ENCODE data around the gene CCDC71L.

The CCDC71L gene

DNA sequence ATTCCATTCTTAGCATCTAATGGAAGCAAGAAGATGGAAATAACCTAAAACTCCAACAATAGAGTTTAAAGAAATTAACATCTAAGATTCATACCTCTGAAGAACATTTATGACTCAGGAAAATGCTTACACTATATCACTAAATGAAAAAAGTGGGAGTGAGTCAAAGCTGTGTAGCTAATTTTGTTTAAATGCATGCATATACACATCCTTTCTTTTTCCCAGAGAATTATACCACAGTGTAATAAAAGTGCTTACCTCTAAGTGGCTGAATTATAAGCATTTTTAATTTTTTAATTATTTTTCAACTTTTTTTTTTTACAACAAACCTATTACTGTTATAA is 44.3 kb downstream of the CCDC71L start:
- no peak for ATAC-seq (replicated peaks; ENCODE audit: extremely low read depth, poor library complexity, severe bottlenecking)
- Mint-ChIP-seq H3K27me3 (peaks cover 13% of the 10 kb centered on the region), H3K9me3 (peaks cover 4% of the 10 kb centered on the region), H3K27ac (ENCODE audit: low read depth) (no peak overlapping the region), H3K36me3 (ENCODE audit: insufficient read depth) (no peaks in the 10 kb centered on the region), H3K4me3 (no peak overlapping the region), H3K4me1 (no peaks in the 10 kb centered on the region)
- DNase-seq (ENCODE audit: low spot score in 2 of 2) = no peak

DNA sequence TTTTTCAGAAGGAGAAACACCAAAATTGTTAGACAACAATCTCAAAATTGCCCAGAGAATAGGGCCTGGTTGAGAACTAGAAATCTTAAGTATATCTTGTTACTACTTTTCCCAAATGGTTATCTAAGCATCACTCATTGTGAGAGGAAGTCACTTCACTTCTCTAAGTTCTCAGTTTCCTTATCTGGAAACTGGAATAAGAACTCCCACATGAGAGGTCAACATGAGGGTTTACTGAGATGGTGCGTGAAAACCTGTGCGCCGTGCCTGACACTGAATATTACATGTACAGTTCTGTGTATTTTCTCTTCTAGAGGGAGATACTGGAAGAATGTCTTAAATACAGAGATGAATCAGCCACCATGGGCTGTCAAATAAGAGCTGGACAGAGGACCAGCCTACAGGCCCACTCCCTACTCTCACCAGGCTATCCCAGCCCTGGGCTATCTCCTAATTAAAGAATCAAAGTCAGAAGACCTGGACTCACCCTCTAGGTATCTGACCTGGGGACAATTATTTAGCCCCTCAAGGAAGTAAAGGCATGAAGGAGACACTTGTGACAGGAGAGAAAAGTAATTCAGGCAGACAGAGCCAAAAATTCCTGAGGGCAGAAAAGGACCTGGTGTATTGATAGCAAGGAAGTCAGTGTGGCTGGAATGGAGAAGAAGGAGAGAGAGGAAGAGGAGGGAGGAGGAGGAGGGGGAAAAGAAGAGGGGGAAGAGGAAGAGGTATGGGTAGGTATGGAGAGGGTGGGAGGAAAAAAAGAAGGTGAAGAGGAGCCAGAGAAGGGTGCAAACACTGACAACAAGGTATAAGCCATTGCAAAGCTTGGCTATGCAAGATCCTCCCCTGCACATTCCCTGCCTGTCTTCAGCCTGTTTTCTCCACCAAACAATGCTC is 44.9 kb downstream of the CCDC71L start:
- H3K9me3 Mint-ChIP-seq = peaks cover 4% of the 10 kb centered on the region
- no peak overlapping the region for H3K4me3 Mint-ChIP-seq
- H3K36me3 Mint-ChIP-seq (ENCODE audit: insufficient read depth) = no peaks in the 10 kb centered on the region
- H3K27me3 Mint-ChIP-seq = peaks cover 13% of the 10 kb centered on the region
- ATAC-seq (replicated peaks; ENCODE audit: extremely low read depth, poor library complexity, severe bottlenecking) (no peak), DNase-seq (ENCODE audit: low spot score in 2 of 2) (no peak)
- H3K4me1 Mint-ChIP-seq = no peaks in the 10 kb centered on the region
- H3K27ac Mint-ChIP-seq (ENCODE audit: low read depth) = no peak overlapping the region

DNA sequence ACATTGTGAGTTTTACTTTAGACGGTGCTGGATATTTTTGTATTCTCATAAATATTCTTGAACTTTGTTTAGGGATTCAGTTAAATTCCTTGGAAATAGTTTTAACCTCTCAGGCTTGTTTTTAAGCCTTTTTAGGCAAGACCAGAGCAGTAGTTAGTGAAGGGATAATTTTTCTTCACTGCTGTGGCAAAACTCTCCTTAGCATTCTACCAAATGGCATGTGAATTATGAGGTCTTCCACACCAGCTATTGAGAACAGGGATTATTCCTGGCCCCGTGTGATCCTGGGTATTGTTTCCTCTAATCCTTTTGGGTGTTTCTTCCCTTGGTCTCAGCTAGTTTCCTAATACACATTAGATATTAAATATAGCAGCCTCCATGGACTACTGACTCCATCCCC is 46.2 kb downstream of the CCDC71L start:
- Mint-ChIP-seq H3K4me3 (no peak overlapping the region), H3K27ac (ENCODE audit: low read depth) (no peak overlapping the region), H3K4me1 (no peaks in the 10 kb centered on the region), H3K9me3 (peaks cover 4% of the 10 kb centered on the region), H3K27me3 (peaks cover 12% of the 10 kb centered on the region), H3K36me3 (ENCODE audit: insufficient read depth) (no peaks in the 10 kb centered on the region)
- ATAC-seq (replicated peaks; ENCODE audit: extremely low read depth, poor library complexity, severe bottlenecking) (no peak), DNase-seq (ENCODE audit: low spot score in 2 of 2) (no peak)

DNA sequence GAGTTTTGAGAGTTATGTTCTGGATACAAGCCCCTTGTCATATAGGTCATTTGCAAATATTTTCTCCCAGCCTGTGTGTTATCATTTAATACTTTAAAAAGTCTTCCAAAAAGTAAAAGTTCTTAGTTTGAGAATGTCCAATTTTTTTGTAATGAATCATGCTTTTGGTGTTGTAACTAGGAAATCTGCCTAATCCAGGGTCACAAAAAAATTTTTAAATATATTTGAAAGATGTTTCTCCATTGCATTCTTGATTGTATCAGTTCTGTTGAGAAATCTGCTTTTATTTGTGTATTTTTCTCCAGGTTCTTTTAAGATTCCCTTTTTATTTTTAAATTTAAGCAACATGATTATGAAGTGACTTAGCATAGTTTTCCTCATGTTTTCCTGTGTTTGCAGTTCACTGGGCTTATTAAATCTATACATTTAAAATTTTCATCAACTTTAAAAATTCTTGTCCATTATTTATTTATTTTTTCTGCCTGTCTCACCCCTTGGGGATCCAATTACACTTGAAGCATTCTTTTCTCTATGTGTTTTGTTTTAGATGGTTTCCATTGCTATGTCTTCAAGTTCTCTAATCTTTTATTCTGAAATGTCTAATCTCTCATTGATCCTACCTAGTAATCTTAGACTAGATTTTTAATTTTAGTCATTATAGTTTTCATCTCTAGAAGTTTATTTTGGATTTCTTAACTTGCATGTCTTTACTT is 47.0 kb downstream of the CCDC71L start:
- H3K9me3 Mint-ChIP-seq = peaks cover 2% of the 10 kb centered on the region
- no peak overlapping the region for H3K4me3 Mint-ChIP-seq
- H3K4me1 Mint-ChIP-seq = no peaks in the 10 kb centered on the region
- ATAC-seq (replicated peaks; ENCODE audit: extremely low read depth, poor library complexity, severe bottlenecking) (no peak), DNase-seq (ENCODE audit: low spot score in 2 of 2) (no peak)
- H3K27ac Mint-ChIP-seq (ENCODE audit: low read depth) = no peak overlapping the region
- H3K36me3 Mint-ChIP-seq (ENCODE audit: insufficient read depth) = no peaks in the 10 kb centered on the region
- peaks cover 4% of the 10 kb centered on the region for H3K27me3 Mint-ChIP-seq

DNA sequence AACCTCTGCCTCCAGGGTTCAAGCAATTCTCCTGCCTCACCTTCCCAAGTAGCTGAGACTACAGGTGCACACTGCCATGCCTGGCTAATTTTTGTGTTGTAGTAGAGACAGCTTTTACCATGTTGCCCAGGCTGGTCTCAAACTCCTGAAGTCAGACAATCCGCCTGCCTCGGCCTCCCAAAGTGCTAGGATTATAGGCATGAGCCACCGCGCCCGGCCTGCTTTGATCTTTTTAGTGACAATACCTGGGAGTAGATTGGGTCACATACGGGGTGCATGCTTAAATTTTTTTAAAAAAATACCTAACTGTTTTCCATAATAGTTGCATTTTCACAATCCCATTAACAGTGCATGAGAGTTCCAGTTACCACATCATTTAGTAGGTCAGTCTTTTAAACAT is 47.7 kb downstream of the CCDC71L start:
- H3K4me3 Mint-ChIP-seq = no peak overlapping the region
- H3K27me3 Mint-ChIP-seq = no peaks in the 10 kb centered on the region
- no peak for DNase-seq (ENCODE audit: low spot score in 2 of 2)
- H3K36me3 Mint-ChIP-seq (ENCODE audit: insufficient read depth) = no peaks in the 10 kb centered on the region
- H3K4me1 Mint-ChIP-seq = no peaks in the 10 kb centered on the region
- no peak for ATAC-seq (replicated peaks; ENCODE audit: extremely low read depth, poor library complexity, severe bottlenecking)
- no peak overlapping the region for H3K27ac Mint-ChIP-seq (ENCODE audit: low read depth)
- H3K9me3 Mint-ChIP-seq = no peaks in the 10 kb centered on the region

DNA sequence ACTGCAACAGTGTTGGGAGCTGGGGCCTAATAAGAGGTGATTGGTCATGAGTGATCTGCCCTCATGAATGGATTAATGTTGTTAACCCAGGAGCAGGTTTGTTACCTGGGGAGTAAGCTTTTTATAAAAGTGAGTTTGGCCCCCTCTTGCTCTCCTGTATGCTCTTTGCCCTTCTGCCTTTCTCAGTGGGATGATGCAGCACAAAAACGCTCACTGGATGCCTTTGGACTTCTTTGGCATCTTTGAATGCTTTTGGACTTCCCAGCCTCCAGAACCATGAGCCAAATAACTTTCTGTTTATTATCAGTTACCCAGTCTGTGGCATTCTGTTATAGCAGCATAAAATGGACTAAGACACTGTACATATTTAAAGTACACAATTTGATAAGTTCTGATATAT is 48.5 kb downstream of the CCDC71L start:
- Mint-ChIP-seq H3K27me3 (no peaks in the 10 kb centered on the region), H3K36me3 (ENCODE audit: insufficient read depth) (no peaks in the 10 kb centered on the region), H3K4me3 (no peak overlapping the region), H3K4me1 (no peaks in the 10 kb centered on the region), H3K27ac (ENCODE audit: low read depth) (no peak overlapping the region), H3K9me3 (no peaks in the 10 kb centered on the region)
- ATAC-seq (replicated peaks; ENCODE audit: extremely low read depth, poor library complexity, severe bottlenecking) (no peak), DNase-seq (ENCODE audit: low spot score in 2 of 2) (no peak)

DNA sequence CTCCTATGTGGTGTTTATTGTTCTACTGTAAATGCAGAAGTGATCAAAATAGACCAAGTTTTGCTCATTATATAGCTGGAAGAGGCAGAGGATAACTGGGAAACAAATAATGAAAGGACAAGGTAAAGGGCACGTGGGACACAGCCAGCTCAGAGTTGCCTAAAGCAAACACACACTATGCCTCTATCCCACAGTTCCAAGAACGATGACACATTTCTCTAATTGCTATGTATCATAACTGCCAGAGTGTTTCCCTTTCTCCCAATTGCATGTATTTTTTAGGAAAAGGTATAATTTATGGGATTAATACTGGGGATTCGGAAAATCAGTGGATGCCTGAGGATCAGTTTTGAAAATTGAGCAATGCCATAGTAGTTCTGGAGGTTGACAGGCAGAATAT is 49.0 kb downstream of the CCDC71L start:
- H3K9me3 Mint-ChIP-seq = no peaks in the 10 kb centered on the region
- no peaks in the 10 kb centered on the region for H3K27me3 Mint-ChIP-seq
- DNase-seq (ENCODE audit: low spot score in 2 of 2) (no peak), ATAC-seq (replicated peaks; ENCODE audit: extremely low read depth, poor library complexity, severe bottlenecking) (no peak)
- H3K4me3 Mint-ChIP-seq = no peak overlapping the region
- H3K4me1 Mint-ChIP-seq = no peaks in the 10 kb centered on the region
- H3K36me3 Mint-ChIP-seq (ENCODE audit: insufficient read depth) = no peaks in the 10 kb centered on the region
- H3K27ac Mint-ChIP-seq (ENCODE audit: low read depth) = no peak overlapping the region

DNA sequence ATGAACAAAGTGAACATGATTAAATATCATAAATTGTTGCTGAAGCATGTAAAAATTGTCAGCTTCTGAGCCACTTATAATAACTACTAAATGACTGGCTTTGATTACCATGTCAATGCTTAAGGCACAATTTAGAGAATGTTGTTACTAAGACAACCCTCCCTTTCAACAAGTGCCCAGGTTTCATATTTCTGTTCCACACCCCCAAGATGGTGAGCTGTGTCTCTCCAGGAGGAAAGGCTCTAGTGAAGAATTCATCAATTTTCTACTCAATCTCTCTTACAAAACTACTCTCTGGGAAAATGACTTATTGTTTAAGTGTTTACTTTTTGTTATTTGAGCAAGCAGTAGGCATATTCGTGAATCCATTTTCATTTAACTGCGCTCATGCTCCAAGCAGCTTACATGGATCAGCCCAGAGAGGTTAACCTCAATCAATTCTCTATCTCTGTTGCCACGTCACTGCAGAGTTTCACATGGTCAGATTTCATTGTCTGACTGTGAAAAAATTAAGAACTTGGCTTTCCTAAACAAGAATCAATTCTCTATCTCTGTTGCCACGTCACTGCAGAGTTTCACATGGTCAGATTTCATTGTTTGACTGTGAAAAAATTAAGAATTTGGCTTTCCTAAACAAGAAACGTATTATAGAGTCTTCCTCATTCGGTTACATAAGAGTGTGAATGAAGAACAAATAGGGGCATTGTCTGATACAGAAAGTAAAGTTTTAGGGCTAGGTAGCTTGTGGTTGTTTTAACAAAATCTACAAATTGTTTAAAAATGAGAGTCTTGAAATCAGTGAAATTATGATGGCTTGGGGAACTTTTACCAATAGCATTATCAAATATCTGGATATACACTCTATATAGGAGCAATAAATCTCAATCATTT is 49.7 kb downstream of the CCDC71L start:
- DNase-seq (ENCODE audit: low spot score in 2 of 2) (no peak), ATAC-seq (replicated peaks; ENCODE audit: extremely low read depth, poor library complexity, severe bottlenecking) (no peak)
- no peak overlapping the region for H3K27ac Mint-ChIP-seq (ENCODE audit: low read depth)
- H3K9me3 Mint-ChIP-seq = no peaks in the 10 kb centered on the region
- no peak overlapping the region for H3K4me3 Mint-ChIP-seq
- H3K27me3 Mint-ChIP-seq = no peaks in the 10 kb centered on the region
- no peaks in the 10 kb centered on the region for H3K4me1 Mint-ChIP-seq
- H3K36me3 Mint-ChIP-seq (ENCODE audit: insufficient read depth) = no peaks in the 10 kb centered on the region

DNA sequence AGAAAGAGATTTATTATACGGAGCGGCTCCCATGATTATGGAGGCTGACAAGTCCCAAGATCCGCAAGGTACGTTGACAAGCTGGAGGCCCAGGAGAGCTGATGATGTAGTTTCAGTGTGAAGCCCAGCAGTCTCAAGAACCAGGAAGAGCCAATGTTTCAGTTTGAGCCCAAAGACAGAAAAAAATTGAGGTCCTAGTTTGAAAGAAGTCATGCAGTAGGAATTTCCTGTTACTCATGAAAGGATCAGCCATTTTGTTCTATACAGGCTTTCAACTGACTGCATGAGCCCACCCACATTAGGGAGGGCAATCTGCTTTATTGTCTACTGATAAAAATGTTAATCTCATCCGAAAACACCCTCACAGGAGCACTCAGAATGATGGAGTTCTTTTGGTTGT is 51.5 kb downstream of the CCDC71L start:
- Mint-ChIP-seq H3K4me3 (no peak overlapping the region), H3K4me1 (no peaks in the 10 kb centered on the region), H3K9me3 (no peaks in the 10 kb centered on the region), H3K36me3 (ENCODE audit: insufficient read depth) (no peaks in the 10 kb centered on the region), H3K27me3 (no peaks in the 10 kb centered on the region), H3K27ac (ENCODE audit: low read depth) (no peak overlapping the region)
- no peak for ATAC-seq (replicated peaks; ENCODE audit: extremely low read depth, poor library complexity, severe bottlenecking)
- no peak for DNase-seq (ENCODE audit: low spot score in 2 of 2)

DNA sequence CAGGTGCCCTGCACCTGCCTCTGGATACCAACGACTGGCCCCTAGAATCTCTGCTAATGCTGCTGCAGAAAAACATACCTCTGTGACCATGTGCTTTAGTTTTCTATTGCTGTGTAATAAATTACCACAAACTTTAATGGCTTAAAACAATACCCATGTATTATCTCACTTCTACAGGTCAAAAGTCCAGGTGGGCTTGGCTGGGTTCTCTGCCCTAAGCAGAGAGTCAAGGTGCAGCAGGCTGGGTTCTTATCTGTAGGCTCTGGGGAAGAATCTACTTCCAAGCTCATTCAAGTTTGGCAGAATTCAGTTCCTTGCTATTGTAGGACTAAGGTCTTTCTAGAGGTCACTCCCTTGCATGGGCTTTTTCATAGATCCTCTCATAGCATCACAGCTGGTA is 52.3 kb downstream of the CCDC71L start:
- Mint-ChIP-seq H3K4me3 (no peak overlapping the region), H3K9me3 (no peaks in the 10 kb centered on the region), H3K36me3 (ENCODE audit: insufficient read depth) (no peaks in the 10 kb centered on the region), H3K27ac (ENCODE audit: low read depth) (no peak overlapping the region), H3K27me3 (no peaks in the 10 kb centered on the region), H3K4me1 (no peaks in the 10 kb centered on the region)
- DNase-seq (ENCODE audit: low spot score in 2 of 2) = no peak
- no peak for ATAC-seq (replicated peaks; ENCODE audit: extremely low read depth, poor library complexity, severe bottlenecking)

All from central memory CD8-positive, alpha-beta T cell (primary cell).